HEK293 (cell line): ENCODE measurements around the gene ABCG4.
A peak's percentile ranks its signal among the peaks of the same experiment; 100 is the strongest.
"Not testable (repeated sequence)": the region's sequence is repeated elsewhere in the genome, so short reads cannot be mapped to it uniquely, and the experiment has no call there.

Experiments
- CTCF ChIA-PET: fragments of 350-600 bp; formaldehyde crosslinking; extraction: SDS; loops from one replicate; lab custom pipeline; 2021; ENCODE audit warnings: antibody characterized with exemption; lab: Yijun Ruan, JAX
- POLR2A ChIA-PET: fragments of 300-600 bp; formaldehyde crosslinking; extraction: SDS; loops from one replicate; lab custom pipeline; 2020; ENCODE audit warnings: antibody characterized with exemption, inconsistent platforms; lab: Yijun Ruan, JAX
- H3K27ac ChIP-seq: fragments of 200-500 bp; sonication (Bioruptor generic); 2 replicates; pipeline ENCODE4 v1.5.1; 2014; ENCODE audit warnings: low read depth, low read length, control low read depth, inconsistent platforms; ENCODE audit errors: extremely low read depth
- H3K36me3 ChIP-seq, 2 experiments: fragments of 200-500 bp in 1 of 2; sonication (Bioruptor generic) in 1 of 2; 1 replicate in 1 of 2; 2 replicates in 1 of 2; pipeline ENCODE4 v1.5.1; 2014 to 2017; ENCODE audit warnings: inconsistent platforms in 2 of 2, low read length in 2 of 2; ENCODE audit not compliant: control insufficient read depth in 2 of 2, insufficient read depth in 1 of 2
- H3K4me1 ChIP-seq: fragments of 200-500 bp; sonication (Bioruptor generic); 2 replicates; pipeline ENCODE4 v1.5.1; 2014; ENCODE audit warnings: mild to moderate bottlenecking, low read length, inconsistent platforms; ENCODE audit not compliant: control insufficient read depth, insufficient read depth
- H3K4me3 ChIP-seq: 2 replicates; pipeline ENCODE4 v1.5.1; 2011; ENCODE audit warnings: low read depth, mild to moderate bottlenecking, control low read depth, low read length, moderate library complexity
- H3K9me3 ChIP-seq: fragments of 200-500 bp; sonication (Bioruptor generic); 2 replicates; pipeline ENCODE4 v1.5.1; 2014; ENCODE audit warnings: low read depth, low read length, inconsistent platforms; ENCODE audit not compliant: control insufficient read depth, insufficient read depth
- IKZF3 ChIP-seq: fragments of 450-650 bp; IDR thresholded peaks from 2 replicates; pipeline ENCODE4 v1.5.0; 2018; ENCODE audit warnings: missing biosample characterization, mild to moderate bottlenecking, missing genetic modification characterization, moderate library complexity
- ZBTB48 ChIP-seq: fragments of 450-650 bp; formaldehyde crosslinking; IDR thresholded peaks from 2 replicates; pipeline ENCODE4 v1.5.1; 2016; ENCODE audit warnings: missing biosample characterization, missing genetic modification characterization
- ZNF169 ChIP-seq: fragments of 450-650 bp; formaldehyde crosslinking; IDR thresholded peaks from 2 replicates; pipeline ENCODE4 v1.5.1; 2016; ENCODE audit warnings: missing biosample characterization, missing genetic modification characterization
- ZNF292 ChIP-seq: fragments of 450-650 bp; formaldehyde crosslinking; IDR thresholded peaks from 2 replicates; pipeline ENCODE4 v1.5.1; 2016; ENCODE audit warnings: low read depth, missing biosample characterization, missing genetic modification characterization, borderline replicate concordance
- ZNF473 ChIP-seq: fragments of 450-650 bp; formaldehyde crosslinking; IDR thresholded peaks from 2 replicates; pipeline ENCODE4 v1.5.1; 2017; ENCODE audit warnings: missing biosample characterization, missing genetic modification characterization
- ZNF549 ChIP-seq: fragments of 450-650 bp; IDR thresholded peaks from 2 replicates; pipeline ENCODE4 v1.5.1; 2018; ENCODE audit warnings: missing biosample characterization, missing genetic modification characterization, mild to moderate bottlenecking, inconsistent platforms, moderate library complexity
- ZNF596 ChIP-seq: fragments of 450-650 bp; IDR thresholded peaks from 2 replicates; pipeline ENCODE4 v1.5.0; 2018; ENCODE audit warnings: missing biosample characterization, mild to moderate bottlenecking, missing genetic modification characterization, moderate library complexity
- ZNF610 ChIP-seq: fragments of 450-650 bp; formaldehyde crosslinking; IDR thresholded peaks from 2 replicates; pipeline ENCODE4 v1.5.1; 2016; ENCODE audit warnings: missing biosample characterization, missing genetic modification characterization, borderline replicate concordance
- ZNF701 ChIP-seq: fragments of 450-650 bp; formaldehyde crosslinking; IDR thresholded peaks from 2 replicates; pipeline ENCODE4 v1.5.1; 2016; ENCODE audit warnings: missing biosample characterization, missing genetic modification characterization
- ZNF707 ChIP-seq: fragments of 450-650 bp; formaldehyde crosslinking; IDR thresholded peaks from 2 replicates; pipeline ENCODE4 v1.5.1; 2016; ENCODE audit warnings: missing biosample characterization, missing genetic modification characterization
- ZXDB ChIP-seq: fragments of 450-650 bp; formaldehyde crosslinking; IDR thresholded peaks from 2 replicates; pipeline ENCODE4 v1.5.1; 2016; ENCODE audit warnings: missing biosample characterization, missing genetic modification characterization
- TF ChIP-seq, protein P1 (sequence below): fragments of 450-650 bp; formaldehyde crosslinking; IDR thresholded peaks from 2 replicates; pipeline ENCODE4 v1.5.1; 2016; ENCODE audit warnings: missing biosample characterization, missing genetic modification characterization
- TF ChIP-seq, protein P2 (sequence below): fragments of 450-650 bp; formaldehyde crosslinking; conservative IDR thresholded peaks from 2 replicates; pipeline ENCODE4 v1.5.1; 2016; ENCODE audit warnings: low read depth, missing biosample characterization, missing genetic modification characterization
- TF ChIP-seq, protein P3 (sequence below): fragments of 450-650 bp; formaldehyde crosslinking; IDR thresholded peaks from 2 replicates; pipeline ENCODE4 v1.5.1; 2016; ENCODE audit warnings: missing biosample characterization, missing genetic modification characterization
- TF ChIP-seq, protein P4 (sequence below): fragments of 450-650 bp; formaldehyde crosslinking; IDR thresholded peaks from 2 replicates; pipeline ENCODE4 v1.5.1; 2016; ENCODE audit warnings: missing biosample characterization, missing genetic modification characterization

ABCG4 gene

DNA sequence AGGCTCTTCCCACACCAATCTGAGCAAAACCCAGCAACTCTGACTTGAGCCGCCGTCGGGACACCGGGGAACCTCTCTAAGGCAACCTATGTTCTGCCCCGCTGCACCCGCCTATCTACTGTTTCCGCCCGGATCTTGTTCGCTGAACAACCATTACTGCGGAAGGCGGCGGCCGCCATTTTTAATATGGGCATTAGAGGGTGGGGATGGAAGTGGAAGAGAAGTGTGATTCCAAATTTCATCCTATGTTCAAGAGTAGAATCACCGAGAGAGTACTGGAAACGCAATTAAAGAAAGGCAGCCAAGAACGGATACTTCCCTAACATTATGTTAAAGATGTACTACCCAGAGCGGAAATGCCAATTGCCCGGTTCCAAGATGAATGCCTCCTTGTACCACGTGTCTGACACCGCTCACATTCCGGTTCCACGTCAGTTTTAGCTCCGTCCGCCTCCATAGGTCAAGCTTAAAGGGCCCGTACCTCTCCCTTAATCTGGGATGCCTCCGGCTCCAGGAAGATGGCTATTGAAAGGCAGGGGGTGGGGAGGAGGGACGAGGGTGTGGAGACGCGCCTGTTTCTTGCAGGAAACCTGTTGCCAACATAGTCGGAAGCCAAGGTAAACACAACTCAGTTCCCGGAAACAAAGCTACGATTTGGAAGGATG lies 47.0 kb upstream of the ABCG4 start, which contains the start of gene DPAGT1 (continued):
- TF ChIP-seq ZNF169 (no peak), ZBTB48 (tag by site-specific recombination) (no peak), ZNF473 (no peak), ZNF707 (tag by site-specific recombination) (no peak), ZNF701 (tag by site-specific recombination) (no peak), IKZF3 (tag by site-specific recombination) (peak; percentile 92), ZNF610 (no peak), ZNF549 (tag by site-specific recombination) (no peak), ZNF596 (tag by site-specific recombination) (no peak), ZNF292 (no peak), ZXDB (tag by site-specific recombination) (peak; percentile 86)
- TF ChIP-seq, protein P1, sequence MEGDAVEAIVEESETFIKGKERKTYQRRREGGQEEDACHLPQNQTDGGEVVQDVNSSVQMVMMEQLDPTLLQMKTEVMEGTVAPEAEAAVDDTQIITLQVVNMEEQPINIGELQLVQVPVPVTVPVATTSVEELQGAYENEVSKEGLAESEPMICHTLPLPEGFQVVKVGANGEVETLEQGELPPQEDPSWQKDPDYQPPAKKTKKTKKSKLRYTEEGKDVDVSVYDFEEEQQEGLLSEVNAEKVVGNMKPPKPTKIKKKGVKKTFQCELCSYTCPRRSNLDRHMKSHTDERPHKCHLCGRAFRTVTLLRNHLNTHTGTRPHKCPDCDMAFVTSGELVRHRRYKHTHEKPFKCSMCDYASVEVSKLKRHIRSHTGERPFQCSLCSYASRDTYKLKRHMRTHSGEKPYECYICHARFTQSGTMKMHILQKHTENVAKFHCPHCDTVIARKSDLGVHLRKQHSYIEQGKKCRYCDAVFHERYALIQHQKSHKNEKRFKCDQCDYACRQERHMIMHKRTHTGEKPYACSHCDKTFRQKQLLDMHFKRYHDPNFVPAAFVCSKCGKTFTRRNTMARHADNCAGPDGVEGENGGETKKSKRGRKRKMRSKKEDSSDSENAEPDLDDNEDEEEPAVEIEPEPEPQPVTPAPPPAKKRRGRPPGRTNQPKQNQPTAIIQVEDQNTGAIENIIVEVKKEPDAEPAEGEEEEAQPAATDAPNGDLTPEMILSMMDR = no peak
- TF ChIP-seq, protein P2, sequence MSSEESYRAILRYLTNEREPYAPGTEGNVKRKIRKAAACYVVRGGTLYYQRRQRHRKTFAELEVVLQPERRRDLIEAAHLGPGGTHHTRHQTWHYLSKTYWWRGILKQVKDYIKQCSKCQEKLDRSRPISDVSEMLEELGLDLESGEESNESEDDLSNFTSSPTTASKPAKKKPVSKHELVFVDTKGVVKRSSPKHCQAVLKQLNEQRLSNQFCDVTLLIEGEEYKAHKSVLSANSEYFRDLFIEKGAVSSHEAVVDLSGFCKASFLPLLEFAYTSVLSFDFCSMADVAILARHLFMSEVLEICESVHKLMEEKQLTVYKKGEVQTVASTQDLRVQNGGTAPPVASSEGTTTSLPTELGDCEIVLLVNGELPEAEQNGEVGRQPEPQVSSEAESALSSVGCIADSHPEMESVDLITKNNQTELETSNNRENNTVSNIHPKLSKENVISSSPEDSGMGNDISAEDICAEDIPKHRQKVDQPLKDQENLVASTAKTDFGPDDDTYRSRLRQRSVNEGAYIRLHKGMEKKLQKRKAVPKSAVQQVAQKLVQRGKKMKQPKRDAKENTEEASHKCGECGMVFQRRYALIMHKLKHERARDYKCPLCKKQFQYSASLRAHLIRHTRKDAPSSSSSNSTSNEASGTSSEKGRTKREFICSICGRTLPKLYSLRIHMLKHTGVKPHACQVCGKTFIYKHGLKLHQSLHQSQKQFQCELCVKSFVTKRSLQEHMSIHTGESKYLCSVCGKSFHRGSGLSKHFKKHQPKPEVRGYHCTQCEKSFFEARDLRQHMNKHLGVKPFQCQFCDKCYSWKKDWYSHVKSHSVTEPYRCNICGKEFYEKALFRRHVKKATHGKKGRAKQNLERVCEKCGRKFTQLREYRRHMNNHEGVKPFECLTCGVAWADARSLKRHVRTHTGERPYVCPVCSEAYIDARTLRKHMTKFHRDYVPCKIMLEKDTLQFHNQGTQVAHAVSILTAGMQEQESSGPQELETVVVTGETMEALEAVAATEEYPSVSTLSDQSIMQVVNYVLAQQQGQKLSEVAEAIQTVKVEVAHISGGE (tag by site-specific recombination) = peak; percentile 99
- TF ChIP-seq, protein P3, sequence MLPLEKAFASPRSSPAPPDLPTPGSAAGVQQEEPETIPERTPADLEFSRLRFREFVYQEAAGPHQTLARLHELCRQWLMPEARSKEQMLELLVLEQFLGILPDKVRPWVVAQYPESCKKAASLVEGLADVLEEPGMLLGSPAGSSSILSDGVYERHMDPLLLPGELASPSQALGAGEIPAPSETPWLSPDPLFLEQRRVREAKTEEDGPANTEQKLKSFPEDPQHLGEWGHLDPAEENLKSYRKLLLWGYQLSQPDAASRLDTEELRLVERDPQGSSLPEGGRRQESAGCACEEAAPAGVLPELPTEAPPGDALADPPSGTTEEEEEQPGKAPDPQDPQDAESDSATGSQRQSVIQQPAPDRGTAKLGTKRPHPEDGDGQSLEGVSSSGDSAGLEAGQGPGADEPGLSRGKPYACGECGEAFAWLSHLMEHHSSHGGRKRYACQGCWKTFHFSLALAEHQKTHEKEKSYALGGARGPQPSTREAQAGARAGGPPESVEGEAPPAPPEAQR (tag by site-specific recombination) = no peak
- TF ChIP-seq, protein P4, sequence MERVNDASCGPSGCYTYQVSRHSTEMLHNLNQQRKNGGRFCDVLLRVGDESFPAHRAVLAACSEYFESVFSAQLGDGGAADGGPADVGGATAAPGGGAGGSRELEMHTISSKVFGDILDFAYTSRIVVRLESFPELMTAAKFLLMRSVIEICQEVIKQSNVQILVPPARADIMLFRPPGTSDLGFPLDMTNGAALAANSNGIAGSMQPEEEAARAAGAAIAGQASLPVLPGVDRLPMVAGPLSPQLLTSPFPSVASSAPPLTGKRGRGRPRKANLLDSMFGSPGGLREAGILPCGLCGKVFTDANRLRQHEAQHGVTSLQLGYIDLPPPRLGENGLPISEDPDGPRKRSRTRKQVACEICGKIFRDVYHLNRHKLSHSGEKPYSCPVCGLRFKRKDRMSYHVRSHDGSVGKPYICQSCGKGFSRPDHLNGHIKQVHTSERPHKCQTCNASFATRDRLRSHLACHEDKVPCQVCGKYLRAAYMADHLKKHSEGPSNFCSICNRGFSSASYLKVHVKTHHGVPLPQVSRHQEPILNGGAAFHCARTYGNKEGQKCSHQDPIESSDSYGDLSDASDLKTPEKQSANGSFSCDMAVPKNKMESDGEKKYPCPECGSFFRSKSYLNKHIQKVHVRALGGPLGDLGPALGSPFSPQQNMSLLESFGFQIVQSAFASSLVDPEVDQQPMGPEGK (tag by site-specific recombination) = peak; percentile 73; the same call in 1 of the 2 replicates

DNA sequence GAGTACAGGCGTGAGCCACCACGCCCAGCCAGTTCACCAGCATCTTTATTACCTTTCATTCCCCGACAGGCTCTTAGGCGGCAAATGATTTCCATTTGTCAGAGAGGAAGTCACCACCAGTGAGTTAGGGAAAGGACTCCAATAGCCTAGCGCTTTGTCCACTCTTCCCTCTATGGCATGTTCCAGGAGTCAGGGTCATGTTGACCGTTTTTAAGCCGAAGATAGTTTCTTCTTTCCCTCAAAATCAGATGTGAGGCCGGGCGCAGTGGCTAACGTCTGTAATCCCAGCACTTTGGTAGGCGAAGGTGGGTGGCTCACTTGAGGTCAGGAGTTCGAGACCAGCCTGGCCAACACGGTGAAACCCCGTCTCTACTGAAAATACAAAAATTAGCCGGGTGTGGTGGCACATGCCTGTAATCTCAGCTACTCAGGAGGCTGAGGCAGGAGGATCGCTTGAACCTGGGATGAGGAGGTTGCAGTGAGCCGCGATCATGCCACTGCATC lies 45.6 kb upstream of the ABCG4 start:
- not testable (repeated sequence) for H3K27ac ChIP-seq, H3K4me1 ChIP-seq, H3K4me3 ChIP-seq, H3K9me3 ChIP-seq, H3K36me3 ChIP-seq
- ChIA-PET POLR2A (interaction anchor here (0.6 to 1.8 kb wide), 7 partner anchors 18 to 85 kb away, joined by 4 to 22 read pairs (median 8); partner anchors contain the start of genes HINFP, NLRX1, RPS25 and TRAPPC4), CTCF (interaction anchor here (0.8 to 2.3 kb wide), 4 partner anchors 20 to 220 kb away, joined by 3 to 7 read pairs (median 6); partner anchors contain the start of gene NLRX1)
